GM19467 (cell line): Measurements from ENCODE around the gene EDN3.

Source experiments
- ATAC-seq: cut with Tn5 transposase; IDR thresholded peaks from one replicate; pipeline ENCODE4 v1.9.1; 2021; ENCODE audit warnings: mild to moderate bottlenecking, moderate library complexity; ENCODE audit not compliant: unreplicated experiment

EDN3 gene

DNA sequence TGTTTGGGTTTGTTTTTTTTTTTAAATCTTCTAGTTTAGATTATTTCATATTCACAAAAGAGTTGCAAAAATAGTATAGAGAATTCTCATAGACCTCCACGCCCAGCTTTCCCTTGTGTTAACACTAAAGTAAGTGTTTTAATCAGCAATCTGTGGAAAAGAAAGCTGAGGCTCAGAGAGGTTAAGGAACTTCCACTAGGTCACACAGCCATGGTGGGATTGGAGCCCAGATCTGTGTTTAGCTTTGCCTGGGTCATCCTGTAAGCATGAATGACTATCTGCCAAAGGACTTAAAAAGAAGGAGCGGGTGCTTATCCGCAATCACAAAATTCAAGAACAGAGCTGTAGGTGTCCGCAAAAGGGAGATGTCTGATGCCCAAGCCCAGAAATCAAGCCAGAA is 60.5 kb downstream of the EDN3 start:
- no peak for ATAC-seq

- no peak for ATAC-seq
Measured at GRCh38 chr20:59361411-59361810, 61.0 kb downstream of the EDN3 start.

DNA sequence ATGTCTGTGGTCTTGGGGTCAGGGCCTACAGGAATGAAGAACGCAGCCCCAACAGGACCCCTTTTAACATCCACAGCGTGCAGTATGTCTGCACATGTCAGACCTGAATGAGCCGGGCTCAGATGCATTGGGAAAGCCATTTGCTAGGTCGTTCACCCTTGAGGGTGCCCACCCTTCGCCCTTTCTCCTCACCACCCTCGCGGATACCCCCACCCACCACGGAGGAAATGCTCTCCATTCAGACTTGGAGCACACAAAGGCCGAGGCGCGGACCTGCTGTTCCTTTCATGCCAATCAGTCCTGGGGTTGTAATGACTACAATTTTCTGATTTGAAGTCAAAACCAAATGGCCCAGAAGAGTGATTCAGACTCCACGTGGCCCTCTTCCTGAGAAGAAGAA is 62.7 kb downstream of the EDN3 start:
- no peak for ATAC-seq

DNA sequence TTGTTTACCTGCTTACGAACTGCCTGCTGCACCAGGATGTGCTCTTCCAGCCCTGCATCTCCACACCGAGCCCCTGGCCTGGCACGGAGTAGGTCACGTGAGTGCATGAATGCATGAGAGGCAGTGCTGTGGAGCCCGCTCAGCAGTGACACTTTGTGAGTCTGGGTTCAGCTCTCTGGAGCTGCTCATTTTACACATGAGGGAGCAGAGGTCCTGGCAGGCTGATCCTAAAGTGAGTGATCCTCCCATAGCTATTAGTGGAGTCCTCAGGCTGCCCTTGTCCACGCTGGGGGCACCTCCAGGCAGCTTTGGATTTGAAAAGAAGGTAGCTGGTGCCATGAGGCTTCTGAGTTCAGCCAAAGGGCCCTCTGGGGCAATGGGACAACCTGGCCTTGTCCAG is 64.2 kb downstream of the EDN3 start:
- no peak for ATAC-seq

GRCh38 chr20:59365611-59366285 is 65.3 kb downstream of the EDN3 start:
- no peak for ATAC-seq

DNA sequence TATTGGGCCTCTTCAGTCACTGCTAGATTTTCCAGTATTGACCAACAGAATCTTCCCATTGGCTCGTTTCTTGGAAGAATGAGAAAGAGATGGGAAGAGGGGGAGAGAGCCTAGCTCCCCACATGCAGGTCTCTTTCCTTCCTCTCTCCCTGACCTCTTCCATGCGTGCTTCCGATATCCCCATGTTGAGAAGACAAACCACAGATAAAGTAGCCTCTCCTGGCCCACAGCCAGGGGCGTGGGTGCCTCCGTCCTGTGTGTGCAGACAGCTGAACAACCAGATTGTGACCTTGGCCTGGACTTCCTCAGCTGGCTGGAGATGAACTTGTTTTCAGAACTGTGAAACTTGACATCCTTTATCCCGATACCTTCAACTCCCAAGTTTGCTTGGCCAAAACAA is 71.0 kb downstream of the EDN3 start:
- ATAC-seq: no peak

GRCh38 chr20:59374261-59374660 is 73.8 kb downstream of the EDN3 start:
- no peak for ATAC-seq

DNA sequence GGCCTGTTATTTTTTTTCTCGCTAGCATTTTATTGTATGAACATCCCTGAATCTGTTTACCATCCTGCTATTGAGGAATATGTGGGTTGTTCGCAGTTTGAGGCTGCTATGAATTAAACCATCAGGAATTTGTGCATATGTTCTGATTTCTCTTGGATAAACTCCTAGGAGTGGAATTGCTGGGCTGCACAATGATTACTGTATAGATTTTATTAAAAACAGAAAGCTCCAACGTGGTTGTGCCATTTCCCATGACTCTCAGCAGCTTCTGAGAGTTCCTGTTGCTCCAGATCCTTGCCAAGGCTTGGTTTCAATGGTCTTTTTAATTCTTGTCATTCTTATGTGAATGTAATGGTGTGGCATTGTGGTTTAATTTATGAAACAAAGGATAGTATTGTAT is 75.1 kb downstream of the EDN3 start:
- ATAC-seq: no peak
